Fibroblast of mammary gland (primary cell): Measurements from ENCODE around the gene SPNS3.
A peak's percentile ranks its signal among the peaks of the same experiment; 100 is the strongest.

Source experiments
- DNase-seq: peaks from one replicate; pipeline ENCODE4 v3.0.0-alpha.2; 2010; ENCODE audit warnings: low read depth
- H3K4me3 ChIP-seq: 2 replicates; pipeline ENCODE4 v1.5.1; 2011; ENCODE audit warnings: low read depth, mild to moderate bottlenecking, low read length, moderate library complexity; ENCODE audit not compliant: control insufficient read depth
- TF ChIP-seq, protein P1 (sequence below): conservative IDR thresholded peaks from 2 replicates; pipeline ENCODE4 v1.5.1; 2011; ENCODE audit warnings: low read depth, low read length, inconsistent platforms; ENCODE audit not compliant: control insufficient read depth, insufficient read depth

The SPNS3 gene

DNA sequence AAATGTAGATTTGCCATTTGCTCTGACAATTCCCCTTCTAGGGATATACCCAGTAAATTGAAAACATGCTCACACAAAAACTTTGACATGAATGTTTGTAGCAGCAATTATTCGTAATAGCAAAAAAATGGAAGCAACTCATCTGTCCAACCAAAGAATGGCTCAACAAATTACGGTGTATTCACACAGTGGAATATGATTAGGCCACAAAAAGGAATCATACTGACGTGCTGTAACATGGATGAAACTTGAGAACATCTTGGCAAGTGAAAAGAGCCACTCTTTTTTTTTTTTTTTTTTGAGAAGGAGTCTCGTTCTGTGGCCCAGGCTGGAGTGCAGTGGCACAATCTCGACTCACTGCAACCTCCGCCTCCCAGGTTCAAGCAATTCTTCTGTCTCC, 24.1 kb upstream of the SPNS3 start:
- H3K4me3 ChIP-seq = no peak overlapping the region
- TF ChIP-seq, protein P1, sequence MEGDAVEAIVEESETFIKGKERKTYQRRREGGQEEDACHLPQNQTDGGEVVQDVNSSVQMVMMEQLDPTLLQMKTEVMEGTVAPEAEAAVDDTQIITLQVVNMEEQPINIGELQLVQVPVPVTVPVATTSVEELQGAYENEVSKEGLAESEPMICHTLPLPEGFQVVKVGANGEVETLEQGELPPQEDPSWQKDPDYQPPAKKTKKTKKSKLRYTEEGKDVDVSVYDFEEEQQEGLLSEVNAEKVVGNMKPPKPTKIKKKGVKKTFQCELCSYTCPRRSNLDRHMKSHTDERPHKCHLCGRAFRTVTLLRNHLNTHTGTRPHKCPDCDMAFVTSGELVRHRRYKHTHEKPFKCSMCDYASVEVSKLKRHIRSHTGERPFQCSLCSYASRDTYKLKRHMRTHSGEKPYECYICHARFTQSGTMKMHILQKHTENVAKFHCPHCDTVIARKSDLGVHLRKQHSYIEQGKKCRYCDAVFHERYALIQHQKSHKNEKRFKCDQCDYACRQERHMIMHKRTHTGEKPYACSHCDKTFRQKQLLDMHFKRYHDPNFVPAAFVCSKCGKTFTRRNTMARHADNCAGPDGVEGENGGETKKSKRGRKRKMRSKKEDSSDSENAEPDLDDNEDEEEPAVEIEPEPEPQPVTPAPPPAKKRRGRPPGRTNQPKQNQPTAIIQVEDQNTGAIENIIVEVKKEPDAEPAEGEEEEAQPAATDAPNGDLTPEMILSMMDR = no peak
- peak; percentile 64 for DNase-seq

DNA sequence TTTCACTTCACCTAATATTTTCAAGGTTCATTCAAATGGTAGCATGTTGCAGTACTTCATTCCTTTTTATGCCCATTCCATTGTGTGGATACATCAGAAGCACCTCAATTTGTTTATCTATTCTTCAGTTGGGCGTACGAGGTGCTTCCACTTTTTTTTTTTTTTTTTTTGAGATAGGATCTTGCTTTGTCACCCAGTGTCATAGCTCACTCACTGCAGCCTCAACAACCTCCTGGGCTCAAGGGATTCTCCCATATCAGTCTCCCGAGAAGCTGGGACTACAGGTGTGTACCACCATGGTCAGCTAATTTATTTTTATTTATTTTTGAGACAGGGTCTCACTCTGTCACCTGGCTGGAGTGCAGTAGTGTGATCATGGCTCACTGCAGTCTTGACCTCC, 22.5 kb upstream of the SPNS3 start:
- DNase-seq = no peak
- TF ChIP-seq, protein P1 = no peak
- no peak overlapping the region for H3K4me3 ChIP-seq

DNA sequence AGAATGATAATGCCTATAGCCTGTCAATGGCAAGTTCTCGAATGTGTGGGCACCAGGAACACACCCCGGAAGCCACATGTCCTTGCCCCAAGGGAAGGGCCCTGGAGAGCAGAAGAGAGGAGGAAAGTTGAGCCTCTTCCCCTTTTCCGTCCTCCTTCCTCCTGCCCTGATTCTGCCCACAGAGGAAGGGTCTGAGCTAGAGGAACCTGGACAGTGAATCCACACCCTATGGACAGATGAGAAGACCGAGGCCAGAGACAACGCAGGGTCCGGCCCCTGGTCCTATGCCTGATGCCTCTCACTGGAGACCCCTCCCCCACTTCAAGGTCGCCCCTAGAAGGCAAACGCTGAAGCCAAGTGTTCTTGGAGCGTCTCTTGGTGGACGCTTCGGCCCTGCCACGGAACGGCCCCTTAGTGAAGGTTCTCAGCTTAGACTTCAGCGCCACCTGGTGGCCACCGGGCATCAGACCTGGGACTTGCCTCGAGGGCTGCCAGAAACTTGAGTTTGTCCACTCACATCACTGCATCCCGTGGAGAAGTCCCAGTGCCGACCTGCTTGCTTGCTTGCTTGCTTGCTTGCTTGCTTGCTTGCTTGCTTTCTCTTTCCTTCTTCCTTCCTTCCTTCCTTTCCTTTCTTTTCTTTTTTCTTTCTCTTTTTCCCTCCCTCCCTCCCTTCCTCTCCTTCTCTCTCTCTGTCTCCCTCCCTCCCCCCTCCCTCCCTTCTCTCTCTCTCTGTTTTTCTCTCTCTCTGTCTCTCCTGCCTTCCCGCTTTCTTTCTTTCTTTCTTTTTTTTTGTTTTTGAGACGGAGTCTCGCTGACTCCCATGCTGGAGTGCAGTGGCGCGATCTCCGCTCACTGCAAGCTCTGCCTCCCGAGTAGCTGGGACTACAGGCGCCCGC, 20.6 kb upstream of the SPNS3 start:
- TF ChIP-seq, protein P1 = peak; percentile 90
- no peak overlapping the region for H3K4me3 ChIP-seq
- peak; percentile 89 for DNase-seq

DNA sequence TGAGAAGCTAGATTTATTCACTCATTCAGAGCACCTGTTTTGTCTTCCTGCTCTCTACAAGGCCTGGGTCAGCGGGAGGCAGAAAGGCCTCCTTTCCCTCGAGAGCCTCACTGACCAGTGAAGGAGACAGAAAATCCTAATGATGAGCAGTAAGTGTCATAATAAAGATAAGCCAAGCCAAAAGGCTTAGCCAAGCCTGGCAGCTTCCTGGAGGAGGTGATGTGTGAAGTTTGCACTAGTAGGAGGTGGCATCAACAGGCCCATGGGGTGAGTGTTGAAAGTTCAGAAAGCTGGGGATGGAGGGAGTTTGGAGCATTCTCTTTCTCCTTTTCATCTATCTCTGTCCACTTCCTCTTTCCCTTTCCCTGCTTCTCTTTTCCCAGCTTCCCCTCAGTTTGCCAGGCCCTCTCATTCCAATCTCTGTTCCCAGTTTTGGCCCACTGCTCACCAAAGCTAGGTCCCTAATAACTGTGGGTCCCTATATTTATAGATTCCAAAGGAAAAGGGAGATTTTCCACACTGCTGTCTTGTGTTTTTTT, 16.5 kb upstream of the SPNS3 start:
- TF ChIP-seq, protein P1 = no peak
- DNase-seq = no peak
- H3K4me3 ChIP-seq = no peak overlapping the region

DNA sequence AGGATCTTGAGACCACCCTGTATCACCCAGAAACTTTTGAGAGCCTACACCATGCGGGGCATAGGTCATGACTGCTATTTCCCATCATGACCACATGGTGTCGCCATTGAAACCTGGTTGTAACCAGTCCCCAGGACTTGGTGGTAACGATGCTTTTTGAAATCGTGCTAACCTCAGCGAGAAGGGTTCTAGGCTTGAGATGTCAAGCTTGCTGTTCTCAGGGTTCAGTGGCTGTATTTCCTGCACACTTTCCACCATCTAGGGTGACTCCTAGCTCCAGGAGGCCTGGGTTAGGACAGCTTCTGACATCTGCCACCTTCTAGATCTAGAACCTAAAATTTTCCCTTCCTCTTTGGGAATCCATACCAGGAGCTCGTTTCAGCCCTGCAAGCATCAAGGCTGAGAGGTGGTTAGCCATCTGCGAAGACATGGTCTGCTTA, 13.0 kb upstream of the SPNS3 start:
- H3K4me3 ChIP-seq = no peak overlapping the region
- DNase-seq = peak; percentile 78
- TF ChIP-seq, protein P1 = peak; percentile 93

DNA sequence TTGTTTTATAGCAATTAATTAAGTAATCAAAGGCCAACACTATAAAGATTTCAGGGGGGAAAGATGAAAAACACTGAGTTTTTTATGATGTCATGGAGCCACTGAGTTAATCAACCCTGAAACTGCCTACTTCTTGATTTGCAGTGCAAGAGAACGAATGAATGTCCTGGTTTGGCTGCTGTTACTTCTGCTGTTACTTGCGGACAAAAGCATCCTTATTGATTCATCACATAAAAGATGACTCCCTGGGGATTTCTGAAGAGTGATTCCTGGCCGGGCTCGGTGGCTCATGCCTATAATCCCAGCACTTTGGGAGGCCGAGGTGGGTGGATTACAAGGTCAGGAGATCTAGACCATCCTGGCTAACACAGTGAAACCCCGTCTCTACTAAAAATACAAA, 10.9 kb upstream of the SPNS3 start:
- TF ChIP-seq, protein P1 = no peak
- peak; percentile 56 for DNase-seq
- H3K4me3 ChIP-seq = no peak overlapping the region

DNA sequence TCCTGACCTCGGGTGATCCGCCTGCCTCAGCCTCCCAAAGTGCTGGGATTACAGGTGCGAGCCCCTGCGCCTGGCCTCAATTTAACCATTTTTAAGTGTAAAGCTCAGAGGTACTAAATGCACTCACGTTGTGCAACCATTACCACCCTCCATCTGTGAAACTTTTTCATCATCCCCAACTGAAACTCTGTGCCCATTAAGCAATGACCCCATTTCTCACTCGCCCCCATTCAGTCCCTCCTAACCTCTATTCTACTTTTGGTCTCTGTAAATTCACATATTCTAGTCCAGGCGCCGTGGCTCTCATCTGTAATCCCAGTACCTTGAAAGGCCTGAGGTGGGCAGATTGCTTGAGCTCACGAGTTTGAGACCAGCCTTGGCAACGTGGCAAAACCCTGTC, 8.3 kb upstream of the SPNS3 start:
- DNase-seq = no peak
- H3K4me3 ChIP-seq = no peak overlapping the region
- TF ChIP-seq, protein P1 = no peak
